UCSD-AML1 (cell line): ENCODE results near the gene MCRIP1.
"Not testable (repeated sequence)": the region's sequence is repeated elsewhere in the genome, so short reads cannot be mapped to it uniquely, and the experiment has no call there.

ENCODE experiments used
- DNase-seq: peaks from one replicate; lab custom pipeline; 2025; ENCODE audit not compliant: unreplicated experiment; lab: John Stamatoyannopoulos, UW

Gene MCRIP1

DNA sequence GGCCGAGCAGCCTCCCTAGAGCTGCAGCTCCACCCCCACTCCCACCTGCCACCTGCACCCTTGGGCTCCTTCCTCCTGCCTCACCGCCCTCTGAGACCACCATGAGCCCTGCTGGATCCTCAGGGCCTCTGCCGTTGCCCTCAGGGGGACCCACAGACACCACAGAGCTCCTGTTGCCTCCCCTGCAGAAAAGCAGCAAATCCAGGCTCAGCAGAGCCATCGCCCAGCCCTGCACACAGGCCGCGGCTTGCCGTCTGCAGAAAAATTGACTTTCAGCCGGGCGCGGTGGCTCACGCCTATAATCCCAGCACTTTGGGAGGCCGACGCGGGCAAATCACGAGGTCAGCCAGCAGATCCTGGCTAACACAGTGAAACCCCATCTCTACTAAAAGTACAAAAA is 8.8 kb upstream of the MCRIP1 start:
- DNase-seq = no peak

- no peak for DNase-seq
These were observed 8.0 kb upstream of the MCRIP1 start for GRCh38 chr17:81840826-81841778.

DNA sequence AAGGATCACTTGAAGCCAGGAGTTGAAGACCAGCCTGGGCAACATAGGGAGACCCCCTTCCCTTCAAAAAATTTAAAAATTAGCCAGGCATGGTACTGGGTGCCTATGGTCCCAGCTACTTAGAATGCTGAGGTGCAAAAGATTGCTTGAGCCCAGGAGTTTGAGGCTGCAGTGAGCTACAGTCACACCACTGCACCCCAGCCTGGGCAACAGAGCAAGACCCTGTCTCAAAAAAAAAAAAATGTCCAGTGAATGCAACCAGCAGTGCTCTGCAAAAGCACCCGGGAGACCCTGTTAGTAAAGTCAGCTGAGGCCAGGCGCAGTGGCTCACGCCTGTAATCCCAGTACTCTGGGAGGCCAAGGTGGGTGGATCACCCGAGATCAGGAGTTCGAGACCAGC is 7.0 kb upstream of the MCRIP1 start:
- not testable (repeated sequence) for DNase-seq

DNA sequence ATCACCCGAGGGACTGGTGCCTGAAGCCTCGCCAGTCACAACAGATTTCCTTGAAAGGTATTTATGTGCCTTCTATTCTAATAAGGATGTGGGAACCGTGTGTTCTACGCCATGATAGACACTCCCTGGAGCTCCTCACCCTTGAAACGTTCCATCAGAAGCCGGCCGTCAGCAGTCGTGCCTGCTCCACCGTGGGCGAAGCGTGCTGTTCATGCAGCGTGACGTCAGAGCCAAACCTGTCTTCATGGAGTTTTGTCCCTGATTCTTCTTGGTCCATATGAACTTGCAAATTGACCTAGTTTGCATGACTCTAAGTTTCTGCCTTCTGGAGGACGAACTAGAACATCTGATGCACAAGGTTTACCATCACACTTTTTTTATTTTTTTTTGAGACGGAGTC is 6.2 kb upstream of the MCRIP1 start:
- DNase-seq = no peak

DNA sequence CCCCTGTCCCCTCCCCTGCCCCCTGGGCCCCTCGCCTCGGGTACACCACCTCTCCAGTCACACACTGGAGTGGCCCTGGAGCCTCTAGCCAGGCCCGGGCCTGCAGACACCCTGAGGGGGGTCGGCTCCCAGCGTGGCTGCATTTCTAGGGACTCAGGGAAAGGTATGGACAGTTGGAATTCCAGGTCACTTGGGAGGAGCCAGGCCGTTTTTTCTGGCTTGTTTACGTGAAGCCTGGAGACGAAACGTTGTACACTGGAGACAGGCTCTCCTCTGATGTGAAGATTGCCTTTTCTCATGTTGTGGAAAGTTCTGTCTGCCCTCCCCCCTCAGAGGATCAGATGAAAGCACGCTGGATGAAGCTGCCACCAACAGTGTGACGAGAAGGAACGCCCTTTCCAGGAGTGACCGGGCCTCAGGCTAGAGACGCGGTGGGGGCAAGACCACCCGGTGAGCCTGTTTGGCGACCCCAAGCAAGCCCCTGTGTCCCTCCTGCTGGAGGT is 5.7 kb upstream of the MCRIP1 start:
- DNase-seq = no peak

DNA sequence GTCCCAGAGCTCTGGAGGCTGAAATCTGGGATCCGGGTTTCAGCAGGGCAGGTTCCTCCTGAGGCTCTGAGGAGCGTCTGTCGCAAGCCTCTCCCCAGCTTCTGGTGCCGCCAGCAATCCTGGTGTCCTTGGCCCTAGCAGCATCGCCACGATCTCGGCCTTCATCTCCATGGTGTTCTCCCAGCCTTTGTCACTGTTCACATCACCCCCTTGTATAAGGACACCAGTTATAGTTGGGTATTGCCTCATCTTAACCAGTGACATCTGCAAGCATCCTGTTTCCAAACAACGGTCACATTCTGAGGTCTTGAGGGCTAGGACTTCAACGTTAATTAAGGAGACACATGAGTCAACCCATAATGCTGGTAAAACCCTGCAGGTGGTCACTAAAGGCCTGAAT is 4.5 kb upstream of the MCRIP1 start:
- DNase-seq = no peak

GRCh38 chr17:81834831-81835267 is 1.8 kb upstream of the MCRIP1 start, which contains the start of gene PPP1R27:
TSS of gene PPP1R27 (minus strand) at chr17:81835050. CDS start at chr17:81834953, 97 bp downstream.
- DNase-seq = no peak

GRCh38 chr17:81833921-81834830 is 1.1 kb upstream of the MCRIP1 start:
- no peak for DNase-seq

DNA sequence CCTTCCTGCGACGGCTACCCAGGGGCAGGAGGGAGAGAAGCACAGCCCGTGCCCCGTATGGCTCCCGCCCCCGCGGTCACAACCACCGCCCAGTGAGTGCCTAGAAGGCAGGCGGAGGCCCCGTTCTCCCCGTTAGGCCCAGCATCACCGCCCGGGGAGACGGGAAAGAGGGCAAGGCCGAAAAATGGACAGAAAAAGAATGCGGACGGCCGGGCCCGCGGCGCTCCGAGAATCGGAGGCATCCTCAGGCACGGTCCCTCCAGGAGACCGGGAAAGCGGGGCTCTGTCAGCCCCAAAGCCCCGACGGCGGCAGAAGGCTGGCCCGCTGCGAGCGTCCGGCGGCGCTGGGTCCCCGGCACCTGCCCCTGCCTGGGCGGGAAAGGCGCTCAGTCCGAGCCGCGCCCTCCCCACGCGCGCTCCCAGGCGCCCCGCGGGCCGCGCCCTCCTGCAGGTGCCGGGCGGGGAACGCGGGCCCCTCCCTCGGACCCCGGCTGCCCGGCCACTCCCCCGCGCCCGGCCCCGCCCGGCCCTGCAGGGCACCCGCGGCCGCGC is 407 bp downstream of the MCRIP1 start:
- peak; percentile 48 for DNase-seq

DNA sequence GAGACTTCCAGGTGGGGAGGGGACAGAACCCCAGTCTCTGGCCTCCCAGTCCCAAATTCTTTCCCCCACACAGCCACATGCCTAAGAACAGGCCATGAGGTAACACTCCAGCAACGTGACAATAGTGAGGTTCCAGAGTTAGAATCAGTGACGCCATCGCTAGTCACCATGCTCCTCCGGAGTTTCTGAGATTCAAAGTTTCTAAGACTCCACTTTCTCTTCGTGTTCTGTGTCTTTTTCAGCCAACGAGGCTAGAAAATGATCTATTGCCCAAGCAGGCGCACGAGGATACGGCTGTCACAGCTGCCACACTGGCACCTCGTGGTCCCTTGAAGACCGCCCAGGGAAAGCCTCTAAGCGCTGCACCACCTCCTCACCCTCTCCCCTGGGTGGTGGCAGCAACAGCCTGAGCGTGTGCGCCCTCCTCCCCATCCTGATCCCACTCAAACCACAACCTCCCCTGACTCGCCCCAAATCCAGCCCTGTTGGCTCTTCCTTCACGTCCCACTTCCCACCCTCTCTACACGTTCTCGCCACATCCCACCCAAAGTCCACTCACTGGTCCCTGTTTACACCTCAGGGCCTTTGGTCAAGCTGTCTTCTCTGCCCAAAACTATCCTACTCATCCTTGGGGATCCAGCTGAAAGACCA is 1.0 kb downstream of the MCRIP1 start:
- peak; percentile 47 for DNase-seq

GRCh38 chr17:81831563-81831956 is 1.5 kb downstream of the MCRIP1 start:
- peak; percentile 30 for DNase-seq

DNA sequence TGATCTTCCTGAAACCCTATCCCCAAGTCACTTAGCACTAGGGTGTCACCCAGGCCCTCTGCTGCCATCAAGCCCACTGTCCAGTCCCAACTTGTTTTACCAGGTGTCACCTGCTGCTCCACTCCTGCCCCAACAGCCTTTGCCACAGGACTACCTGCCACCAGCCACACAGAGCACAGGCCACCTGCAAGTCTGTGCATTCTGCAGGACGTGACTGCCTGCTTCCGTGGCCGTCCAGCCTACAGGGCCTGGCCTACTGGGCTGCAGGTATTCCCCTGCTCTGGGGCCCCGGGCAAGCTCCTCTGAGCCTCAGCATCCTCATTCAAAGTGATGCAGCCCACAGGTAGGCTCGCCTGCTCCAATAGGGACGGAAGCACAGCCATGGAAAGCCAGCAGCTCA is 3.2 kb downstream of the MCRIP1 start:
- DNase-seq = no peak

- peak; percentile 27 for DNase-seq
These were observed 4.4 kb downstream of the MCRIP1 start for GRCh38 chr17:81828656-81829055.

DNA sequence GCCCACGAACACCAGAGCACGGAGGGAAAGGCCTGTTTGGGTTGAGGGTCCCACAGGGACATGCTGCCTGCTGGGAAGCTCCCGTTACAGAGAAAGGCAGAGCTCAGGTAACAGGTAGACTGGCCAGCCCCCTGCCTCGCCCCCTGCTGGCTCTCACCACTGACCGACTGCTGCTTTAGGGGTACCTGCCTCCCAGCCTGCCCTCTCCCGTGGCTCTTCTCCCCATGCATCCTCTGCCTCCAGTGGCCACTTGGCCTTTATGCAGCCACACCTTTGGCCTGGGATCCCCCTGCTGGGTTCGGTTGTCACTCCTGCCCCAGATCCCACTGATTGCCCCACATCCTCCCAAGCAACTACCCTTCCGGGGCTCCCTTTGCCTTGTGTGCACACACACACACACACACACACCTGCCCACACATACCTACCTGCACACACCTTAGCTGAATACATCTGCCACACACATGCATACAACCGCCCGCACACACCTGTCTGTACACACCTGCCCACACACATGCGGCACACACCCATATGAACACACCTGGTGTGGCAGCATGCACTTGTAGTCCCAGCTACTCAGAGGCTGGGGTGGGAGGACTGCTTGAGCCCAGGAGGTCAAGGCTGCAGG is 7.1 kb downstream of the MCRIP1 start:
- no peak for DNase-seq

GRCh38 chr17:81824595-81824994 is 8.5 kb downstream of the MCRIP1 start:
- no peak for DNase-seq

DNA sequence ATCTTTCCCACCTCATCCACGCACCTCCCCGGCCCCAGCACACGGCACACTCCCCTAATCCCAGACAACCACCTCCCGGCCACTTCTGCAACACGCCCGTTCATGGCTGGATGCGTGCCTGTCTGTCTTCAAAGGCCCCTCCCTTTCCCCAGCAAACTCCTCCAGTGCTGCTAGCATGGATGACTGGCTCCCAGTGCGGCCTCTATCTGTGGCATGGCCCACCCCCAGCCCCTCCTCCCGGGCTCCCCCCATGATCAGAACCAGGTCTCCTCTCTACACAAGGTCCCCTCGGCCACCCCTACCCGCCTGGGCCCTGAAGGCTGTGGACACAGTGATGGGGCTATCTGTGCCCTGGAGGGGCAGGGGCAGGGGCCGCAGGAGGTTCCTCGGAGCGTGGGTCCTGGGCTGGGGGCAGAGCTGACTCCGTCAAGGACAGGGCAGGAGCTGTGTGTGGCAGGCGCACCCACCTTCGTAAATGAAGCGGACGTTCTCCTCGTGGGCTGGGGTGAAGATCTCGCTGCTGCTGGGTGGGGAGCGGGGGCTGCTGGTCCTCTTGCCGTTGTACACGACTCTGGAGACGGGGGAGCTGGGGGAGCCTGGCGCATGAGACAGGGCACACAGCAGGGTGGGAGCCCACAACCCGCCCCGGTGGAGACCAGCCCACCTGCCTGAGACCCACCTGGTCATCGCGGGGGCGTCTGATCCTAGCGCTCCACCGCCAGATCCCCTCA is 9.1 kb downstream of the MCRIP1 start:
- DNase-seq = no peak

GRCh38 chr17:81822996-81823819 is 9.9 kb downstream of the MCRIP1 start:
- no peak for DNase-seq

DNA sequence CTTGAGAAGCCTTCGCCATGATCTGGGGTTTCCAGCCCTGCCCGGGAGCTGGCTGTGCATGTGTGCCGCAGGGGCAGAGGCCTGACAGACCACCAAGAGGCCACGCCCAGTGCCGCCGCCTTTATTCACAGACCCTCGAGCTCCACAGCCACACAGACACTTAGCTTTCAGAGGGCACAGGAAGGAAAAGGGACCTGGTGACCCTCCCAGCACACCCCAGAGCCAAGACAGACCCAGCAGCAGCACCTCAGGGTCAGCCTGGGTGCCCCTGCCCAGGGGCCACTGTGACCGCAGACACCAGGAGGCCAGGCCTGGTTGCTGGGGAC is 10.8 kb downstream of the MCRIP1 start:
- DNase-seq = no peak
